Heart left ventricle (tissue), 16 donors: ENCODE data around the gene HNRNPL. TPM values are rescaled to one million over a fixed set of nuclear protein-coding genes. Genes with fewer than 3 reads are reported as not detected.
"Not testable (repeated sequence)": the region's sequence is repeated elsewhere in the genome, so short reads cannot be mapped to it uniquely, and the experiment has no call there.

Experiments used
- ATAC-seq, 4 donors: fragments of 200-7000 bp; cut with Tn5 transposase; one replicate each; pipeline ENCODE4 v1.9.1; 2020 to 2022; ENCODE audit warnings: moderate library complexity in 4 of 4, mild to moderate bottlenecking in 3 of 4, moderate number of reproducible peaks in 1 of 4
- DNase-seq, 5 donors: peaks; one replicate each; pipeline ENCODE4 v3.0.0-alpha.2; 2020
- H3K27ac ChIP-seq, 12 donors: fragments of 200-600 bp; sonication (generic) in 4 of 12; one replicate each; pipeline versions ENCODE4 v1.5.0 to v1.8.0; 2016 to 2022; ENCODE audit warnings: mild to moderate bottlenecking in 2 of 12
- H3K27me3 ChIP-seq, 9 donors: fragments of 200-600 bp; sonication (generic) in 2 of 9; one replicate each; pipeline versions ENCODE4 v1.5.1 to v1.8.0; 2016 to 2022; ENCODE audit warnings: mild to moderate bottlenecking in 3 of 9
- H3K36me3 ChIP-seq, 9 donors: fragments of 200-600 bp; sonication (generic) in 2 of 9; one replicate each; pipeline versions ENCODE4 v1.5.0 to v1.8.0; 2018 to 2022; ENCODE audit warnings: mild to moderate bottlenecking in 2 of 9
- H3K4me1 ChIP-seq, 12 donors: fragments of 200-600 bp; sonication (generic) in 4 of 12; one replicate each; pipeline versions ENCODE4 v1.5.0 to v1.8.0; 2016 to 2022; ENCODE audit warnings: mild to moderate bottlenecking in 3 of 12
- H3K4me3 ChIP-seq, 12 donors: fragments of 200-600 bp; sonication (generic) in 4 of 12; one replicate each; pipeline versions ENCODE4 v1.5.0 to v1.8.0; 2017 to 2022; ENCODE audit warnings: mild to moderate bottlenecking in 9 of 12, moderate library complexity in 4 of 12
- H3K9me3 ChIP-seq, 12 donors: fragments of 200-600 bp; sonication (generic) in 4 of 12; one replicate each; pipeline versions ENCODE4 v1.5.0 to v1.8.0; 2016 to 2022; ENCODE audit warnings: mild to moderate bottlenecking in 1 of 12
- POLR2A ChIP-seq, 2 donors: fragments of 450-650 bp; IDR thresholded peaks; one replicate each; pipeline ENCODE4 v1.6.1; 2017; ENCODE audit warnings: antibody characterized with exemption in 2 of 2, mild to moderate bottlenecking in 2 of 2, moderate library complexity in 2 of 2
- WGBS, 4 donors: extraction: QIAGEN DNeasy Blood & Tissue Kit in 2 of 4; methylation state at CpG; one replicate each; pipeline versions ENCODE4 v1.1.5 to v1.1.7; 2013 to 2018; 5-methylcytosine and 5-hydroxymethylcytosine counted together
- intact Hi-C, 10 donors: fragments of 100-400 bp; cut with DNase I; formaldehyde crosslinking; loops; one replicate each; pipeline versions ENCODE4 v1.11.1 to v1.14.2; 2022
- polyA plus RNA-seq, 2 donors: library from polyadenylated mRNA; stranded (reverse); fragments of 200-250 nt; gene quantifications; one replicate each; pipeline ENCODE4 v1.2.3, GENCODE V29; 2013
- total RNA-seq, 9 donors: library from RNA; depleted of rRNA in 2 of 9; stranded (reverse); fragments of >200 nt in 2 of 9; fragmentation: NEBNext Ultra II Directional in 3 of 9; extraction: Animal tissue kit (Norgen Biotek cat#: 25700) in 3 of 9; gene quantifications; one replicate each; pipeline versions ENCODE4 v1.1.0 to v1.2.4, GENCODE V29; 2016 to 2023
- TF ChIP-seq, protein P1 (sequence below), 12 donors: fragments of 200-600 bp; sonication (generic) in 4 of 12; IDR thresholded peaks; one replicate each; pipeline versions ENCODE4 v1.5.0 to v1.8.0; 2018 to 2022; ENCODE audit warnings: antibody characterized with exemption in 12 of 12, mild to moderate bottlenecking in 5 of 12
- donor health status: ischemic (EF 13 %, LVEDD 7.1; RV severe dilation, severe dysfunction).
- donor health status: healthy with polysubstance abuse.
- donor health status: DM: no; HTN: yes; CAD: no.
- donor health status: DM: no; HTN: no; CAD: no.
- donor health status: ischemic (EF 25% LVEDD 6.9; RV normal size, moderate dysfunction).
- donor health status: ischemic (EF 25% LVEDD 5.7; RV mildly dilated, moderate dysfunction).
- donor health status: healthy.
- donor health status: DM: yes; HTN: yes; CAD: no.
- donor health status: ischemic (EF 35%, LVEDD 5.7; RV mildly dilated, moderate dysfunction).
- donor health status: nonischemic (EF 11% LVEDD 7.7; RV severe dilation, severe dysfunction).
- donor health status: DM: yes; HTN: yes; CAD: no.
- donor health status: PGD.
- donor health status: ischemic (EF 29% LVEDD 5.4; RV normal size, mild dysfunction).
- donor health status: nonischemic (EF 23%, LVEDD 6.1; RV moderate dilation, normal function).

HNRNPL gene
- total and polyA plus RNA-seq, 11 donors, result 93.6 to 256 (median 149) TPM

DNA sequence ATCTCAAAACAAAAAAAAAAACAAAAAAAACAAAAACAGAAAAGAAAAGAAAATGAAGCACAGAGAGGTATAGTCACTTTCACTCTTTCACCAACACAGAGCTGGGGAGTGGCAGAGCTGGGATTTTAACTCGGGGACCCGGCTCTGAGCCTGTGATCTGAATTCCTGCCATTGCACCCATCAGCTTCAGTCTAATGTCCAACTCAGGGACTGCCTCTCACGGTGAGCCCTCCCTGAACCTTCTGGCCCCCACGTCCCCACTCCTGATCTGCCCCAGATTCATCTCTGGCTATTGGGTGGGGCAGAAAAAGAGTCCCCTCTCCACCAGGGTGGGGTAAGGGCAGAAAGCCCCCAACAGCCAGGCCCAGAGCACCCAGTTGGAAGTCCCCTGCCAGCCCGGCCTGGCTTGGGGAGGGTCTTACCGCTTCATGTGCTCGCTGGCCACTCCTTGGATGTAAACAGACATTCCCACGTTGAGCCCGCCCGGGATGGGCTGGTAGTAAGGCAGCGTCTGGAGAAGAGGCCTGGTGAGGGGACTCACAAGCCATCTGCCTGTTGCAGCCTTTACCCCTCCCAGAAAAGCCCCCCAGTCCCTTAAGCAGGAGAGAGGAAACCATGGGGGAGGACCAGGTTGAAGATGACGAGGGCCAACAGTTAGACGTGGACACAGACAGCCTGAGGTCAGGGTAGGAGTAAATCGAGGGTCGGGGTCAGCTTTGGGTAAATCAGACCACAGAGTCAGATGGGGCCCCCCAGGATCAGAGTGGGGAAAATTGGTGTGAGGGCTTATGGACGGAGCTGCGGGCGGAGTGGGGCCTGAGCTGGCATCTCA, 37.6 kb downstream of the HNRNPL start:
- H3K27ac ChIP-seq, result no peak overlapping the region
- no peaks in the 10 kb centered on the region for H3K9me3 ChIP-seq
- DNase-seq, result no peak

DNA sequence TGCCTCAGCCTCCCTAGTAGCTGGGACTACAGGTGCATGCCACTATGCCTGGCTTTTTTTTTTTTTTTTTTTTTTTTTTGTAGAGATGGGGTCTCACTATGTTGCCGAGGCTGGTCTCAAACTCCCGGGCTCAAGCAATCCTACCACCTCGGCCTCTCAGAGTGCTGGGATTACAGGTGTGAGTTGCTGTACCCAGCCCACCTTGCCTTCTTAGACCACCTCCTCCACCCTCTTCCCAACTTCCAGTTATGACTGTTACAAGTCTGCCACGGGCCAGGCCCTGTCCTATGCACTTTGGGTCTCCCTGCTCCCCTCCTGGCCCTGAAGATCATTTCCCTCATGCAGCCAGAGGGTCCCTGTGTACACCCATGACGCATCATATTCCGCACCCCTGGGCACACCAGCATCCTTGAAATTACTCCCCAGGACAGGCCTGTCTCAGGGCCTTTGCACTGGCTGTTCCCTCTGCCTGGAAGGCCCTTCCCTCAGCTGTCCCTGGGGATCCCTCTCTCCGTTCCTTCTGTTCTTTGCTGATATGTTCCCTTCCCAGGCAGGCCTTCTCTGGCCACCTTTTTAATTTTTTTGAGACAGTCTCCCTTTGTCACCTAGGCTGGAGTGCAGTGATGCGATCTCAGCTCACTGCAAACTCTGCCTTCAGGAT, 40.1 kb downstream of the HNRNPL start:
- H3K9me3 ChIP-seq, result no peaks in the 10 kb centered on the region
- H3K4me3 ChIP-seq, result no peak overlapping the region
- ATAC-seq (no peak), DNase-seq (no peak)
- H3K27me3 ChIP-seq, result no peaks in the 10 kb centered on the region
- intact Hi-C loops, result loop anchor here in 2 of 10 donors (10.0 kb wide), 2 partner anchors 55 to 75 kb away; no protein-coding TSS in a partner anchor
- H3K4me1 ChIP-seq, result peaks cover 0 to 6% (median 0%) of the 10 kb centered on the region in 12 donors
- H3K27ac ChIP-seq, result no peak overlapping the region
- H3K36me3 ChIP-seq, result peaks cover 0 to 2% (median 0%) of the 10 kb centered on the region in 9 donors
- TF ChIP-seq, protein P1, sequence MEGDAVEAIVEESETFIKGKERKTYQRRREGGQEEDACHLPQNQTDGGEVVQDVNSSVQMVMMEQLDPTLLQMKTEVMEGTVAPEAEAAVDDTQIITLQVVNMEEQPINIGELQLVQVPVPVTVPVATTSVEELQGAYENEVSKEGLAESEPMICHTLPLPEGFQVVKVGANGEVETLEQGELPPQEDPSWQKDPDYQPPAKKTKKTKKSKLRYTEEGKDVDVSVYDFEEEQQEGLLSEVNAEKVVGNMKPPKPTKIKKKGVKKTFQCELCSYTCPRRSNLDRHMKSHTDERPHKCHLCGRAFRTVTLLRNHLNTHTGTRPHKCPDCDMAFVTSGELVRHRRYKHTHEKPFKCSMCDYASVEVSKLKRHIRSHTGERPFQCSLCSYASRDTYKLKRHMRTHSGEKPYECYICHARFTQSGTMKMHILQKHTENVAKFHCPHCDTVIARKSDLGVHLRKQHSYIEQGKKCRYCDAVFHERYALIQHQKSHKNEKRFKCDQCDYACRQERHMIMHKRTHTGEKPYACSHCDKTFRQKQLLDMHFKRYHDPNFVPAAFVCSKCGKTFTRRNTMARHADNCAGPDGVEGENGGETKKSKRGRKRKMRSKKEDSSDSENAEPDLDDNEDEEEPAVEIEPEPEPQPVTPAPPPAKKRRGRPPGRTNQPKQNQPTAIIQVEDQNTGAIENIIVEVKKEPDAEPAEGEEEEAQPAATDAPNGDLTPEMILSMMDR (IDR thresholded peaks at IDR 0.05), result no peak
- TF ChIP-seq POLR2A (IDR thresholded peaks at IDR 0.05), result no peak
- 94 to 98% (median 97%) methylated on average over 7 to 8 of the region's 8 CpGs for WGBS, 4 donors

More for the DNA sequence above, 37.6 kb downstream of the HNRNPL start:
- TF ChIP-seq POLR2A (IDR thresholded peaks at IDR 0.05), result no peak
- TF ChIP-seq, protein P1 (IDR thresholded peaks at IDR 0.05), result no peak
- 83 to 88% (median 85%) methylated on average over 18 of the region's 18 CpGs for WGBS, 4 donors
- Histone ChIP-seq H3K4me1 (no peaks in the 10 kb centered on the region), H3K36me3 (peaks cover 0 to 27% (median 24%) of the 10 kb centered on the region in 9 donors), H3K27me3 (no peaks in the 10 kb centered on the region), H3K4me3 (no peak overlapping the region)
- intact Hi-C loops, result no loop called here
- no peak for ATAC-seq

DNA sequence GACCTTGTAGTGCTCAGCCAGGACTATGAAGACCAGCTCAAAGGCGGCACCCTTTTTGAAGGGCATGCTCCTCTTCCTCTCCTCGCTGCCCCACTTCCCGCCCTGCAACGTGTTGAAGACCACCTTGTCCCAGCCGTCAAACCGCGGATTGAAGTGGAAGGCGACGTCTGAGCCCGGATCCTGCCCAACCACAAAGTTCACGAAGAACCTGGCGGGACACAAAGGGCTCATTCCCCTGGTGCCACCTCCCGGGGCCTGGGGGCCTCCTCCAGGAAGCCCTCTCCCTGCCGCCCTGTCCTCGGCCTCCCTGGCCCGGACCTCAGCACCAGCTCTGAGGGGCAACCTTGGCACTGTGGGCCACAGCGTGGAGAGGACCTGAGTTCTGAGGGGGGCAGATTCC, 41.0 kb downstream of the HNRNPL start:
- DNase-seq, result no peak
- no peaks in the 10 kb centered on the region for H3K36me3 ChIP-seq
- 93 to 95% (median 95%) methylated on average over 17 of the region's 17 CpGs for WGBS, 4 donors
- no peak for TF ChIP-seq POLR2A (IDR thresholded peaks at IDR 0.05)
- no peak overlapping the region for H3K4me3 ChIP-seq
- no peaks in the 10 kb centered on the region for H3K9me3 ChIP-seq
- intact Hi-C loops, result loop anchor here in 2 of 10 donors (10.0 kb wide), 2 partner anchors 54 to 74 kb away; no protein-coding TSS in a partner anchor
- ATAC-seq, result no peak
- H3K27me3 ChIP-seq, result no peaks in the 10 kb centered on the region
- H3K4me1 ChIP-seq, result peaks cover 0 to 6% (median 0%) of the 10 kb centered on the region in 12 donors
- H3K27ac ChIP-seq, result no peak overlapping the region

DNA sequence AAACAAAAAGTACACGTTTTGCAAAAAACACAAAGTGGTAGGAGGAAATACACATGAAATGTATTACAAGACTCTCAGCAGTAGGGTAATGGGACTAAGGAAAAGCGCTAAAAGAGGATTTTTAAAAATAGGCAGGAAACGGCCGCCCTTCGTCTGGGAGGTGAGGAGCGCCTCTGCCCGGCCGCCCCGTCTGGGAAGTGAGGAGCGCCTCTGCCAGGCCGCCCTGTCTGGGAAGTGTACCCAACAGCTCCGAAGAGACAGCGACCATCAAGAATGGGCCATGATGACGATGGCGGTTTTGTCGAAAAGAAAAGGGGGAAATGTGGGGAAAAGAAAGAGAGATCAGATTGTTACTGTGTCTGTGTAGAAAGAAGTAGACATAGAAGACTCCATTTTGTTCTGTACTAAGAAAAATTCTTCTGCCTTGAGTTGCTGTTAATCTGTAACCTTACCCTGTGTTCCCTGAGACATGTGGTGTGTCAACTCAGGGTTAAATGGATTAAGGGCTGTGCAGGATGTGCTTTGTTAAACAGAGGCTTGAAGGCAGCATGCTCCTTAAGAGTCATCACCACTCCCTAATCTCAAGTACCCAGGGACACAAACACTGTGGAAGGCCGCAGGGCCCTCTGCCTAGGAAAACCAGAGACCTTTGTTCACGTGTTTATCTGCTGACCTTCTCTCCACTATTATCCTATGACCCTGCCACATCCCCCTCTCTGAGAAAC, 42.2 kb downstream of the HNRNPL start:
- DNase-seq, ATAC-seq: not testable (repeated sequence)
- intact Hi-C loops, result loop anchor here in 2 of 10 donors (10.0 kb wide), 2 partner anchors 53 to 73 kb away; no protein-coding TSS in a partner anchor

More for the DNA sequence above, 42.2 kb downstream of the HNRNPL start:
- not testable (repeated sequence) for H3K36me3 ChIP-seq, H3K9me3 ChIP-seq, H3K4me3 ChIP-seq, H3K4me1 ChIP-seq, H3K27me3 ChIP-seq
- 74 to 81% (median 80%) methylated on average over 13 to 18 of the region's 18 CpGs for WGBS, 4 donors
- H3K27ac ChIP-seq, result peak overlapping the region in 1 of 12 donors; percentile 28
